Measurements from ENCODE around the gene WDR36. TPM values are rescaled to one million over a fixed set of nuclear protein-coding genes. Genes with fewer than 3 reads are reported as not detected.

WDR36 gene
- total and polyA plus RNA-seq, 2 of the 4 experiments (the other 2 are of a cell fraction), result 11.9 to 87.8 TPM

GRCh38 chr5:111172504-111172903 is 80.4 kb downstream of the WDR36 start:
- H2BK15ac ChIP-seq (ENCODE audit: low read depth, low read length), result no peak overlapping the region
- H3K4me3 ChIP-seq (ENCODE audit: insufficient read depth, low read depth, low read length), result no peak overlapping the region
- intact Hi-C loops (cut with micrococcal nuclease) (no loop called here), in situ Hi-C loops (cut with MboI; ENCODE audit: low sequenced_read_pairs) (no loop called here), dilution Hi-C loops (cut with HindIII; ENCODE audit: low sequenced_read_pairs, unreplicated experiment) (no loop called here)
- H2BK120ac ChIP-seq (ENCODE audit: low read depth, low read length), result no peak overlapping the region
- H2AK5ac ChIP-seq (ENCODE audit: low read depth, low read length), result no peak overlapping the region
- H3K4me2 ChIP-seq (ENCODE audit: low read depth, low read length), result no peak overlapping the region
- ATAC-seq (ENCODE audit: low read depth) (no peak), DNase-seq (no peak)
- BruUV-seq (replicated peaks), result no TSS peak
- no CpG with 5 or more reads among the region's 3 CpGs for WGBS, 2 experiments (ENCODE audit: extremely low coverage in 2 of 2, insufficient read length in 1 of 2)
- no peak overlapping the region for H3K27ac ChIP-seq (ENCODE audit: insufficient read depth, low read length)
- no peak overlapping the region for H2AFZ ChIP-seq (replicated peaks; ENCODE audit: low read length, poor library complexity)
- no peak overlapping the region for H2BK20ac ChIP-seq (ENCODE audit: low read depth, low read length)
- no peaks in the 10 kb centered on the region for H3K79me1 ChIP-seq (ENCODE audit: low read depth in 1 of 2, low read length in 2 of 2)
- no peak overlapping the region for H4K8ac ChIP-seq (ENCODE audit: low read depth in 2 of 2, low read length in 2 of 2)
- no peak for TF ChIP-seq POLR2A (IDR thresholded peaks at IDR 0.05; ENCODE audit: low read depth, low read length)
- TF ChIP-seq CHD1 (IDR thresholded peaks at IDR 0.05; ENCODE audit: low read depth, low read length), result no peak
- no peak for TF ChIP-seq RAD21 (IDR thresholded peaks at IDR 0.05; ENCODE audit: low read length)
- TF ChIP-seq MAFK (IDR thresholded peaks at IDR 0.05; ENCODE audit: low read depth, low read length), result no peak
- no peak for TF ChIP-seq CTCF (conservative IDR thresholded peaks at IDR 0.05; ENCODE audit: low read depth, low read length)
- no peak for TF ChIP-seq NFE2L2 (IDR thresholded peaks at IDR 0.05; ENCODE audit: low read depth, low read length)
- no peak for TF ChIP-seq MXI1 (IDR thresholded peaks at IDR 0.05; ENCODE audit: borderline replicate concordance, low read depth, low read length)
- no peak for TF ChIP-seq RFX5 (IDR thresholded peaks at IDR 0.05; ENCODE audit: low read depth, low read length)
- no peak for TF ChIP-seq MAZ (IDR thresholded peaks at IDR 0.05; ENCODE audit: borderline replicate concordance, low read depth, low read length)
- no peak for TF ChIP-seq SMC3 (IDR thresholded peaks at IDR 0.05; ENCODE audit: low read depth, low read length)
- no peak for TF ChIP-seq RCOR1 (IDR thresholded peaks at IDR 0.05; ENCODE audit: insufficient replicate concordance, low read length)
- peaks cover 3% of the 10 kb centered on the region; the same call in 1 of the 2 replicates for H3K27me3 ChIP-seq (ENCODE audit: control insufficient read depth, insufficient read depth, low read length)
- CTCF ChIA-PET, result no interaction called here
- H3K4ac ChIP-seq (ENCODE audit: low read depth, low read length), result no peak overlapping the region
- H3K4me1 ChIP-seq (ENCODE audit: control insufficient read depth, insufficient read depth, low read length), result no peaks in the 10 kb centered on the region
- no peak overlapping the region for H2AK9ac ChIP-seq (replicated peaks; ENCODE audit: low read depth, low read length, poor library complexity)
- H3K36me3 ChIP-seq (ENCODE audit: control insufficient read depth, insufficient read depth, low read length), result no peaks in the 10 kb centered on the region
- H3K23ac ChIP-seq (ENCODE audit: low read depth, low read length), result no peak overlapping the region
- no peaks in the 10 kb centered on the region for H3K9me1 ChIP-seq (ENCODE audit: insufficient read depth, low read length)
- H4K91ac ChIP-seq (ENCODE audit: insufficient read depth, low read depth, low read length), result no peak overlapping the region
- no peaks in the 10 kb centered on the region for H3K9me3 ChIP-seq (ENCODE audit: control insufficient read depth, insufficient read depth, low read length)
- H4K5ac ChIP-seq (ENCODE audit: low read depth, low read length), result no peak overlapping the region
- H3K18ac ChIP-seq (ENCODE audit: low read depth, low read length), result no peak overlapping the region
- POLR2A ChIA-PET (ENCODE audit: unreplicated experiment), result no interaction called here
- no peak overlapping the region for H2BK5ac ChIP-seq (ENCODE audit: low read depth, low read length, poor library complexity, severe bottlenecking)
- no peak overlapping the region for H3K14ac ChIP-seq (replicated peaks; ENCODE audit: low read depth, low read length)
- no peak overlapping the region for H3K56ac ChIP-seq (ENCODE audit: extremely low read depth, insufficient read depth, low read length)
- H4K20me1 ChIP-seq (ENCODE audit: insufficient read depth, low read length), result no peaks in the 10 kb centered on the region
- H3K9ac ChIP-seq (ENCODE audit: low read depth, low read length), result no peak overlapping the region

All from IMR-90 (cell line).